Stimulated activated CD8-positive, alpha-beta memory T cell treated with anti-CD3 and anti-CD28 coated beads, Interleukin-12 subunit alpha, Interleukin-12 subunit beta, amount 100 ng/mL, for 1 hour (primary cell): Measurements from ENCODE around the gene PRKCA.
"Not testable (repeated sequence)": the region's sequence is repeated elsewhere in the genome, so short reads cannot be mapped to it uniquely, and the experiment has no call there.

ENCODE experiments used
- DNase-seq: peaks from one replicate; pipeline ENCODE4 v3.0.0-alpha.2; 2020; ENCODE audit warnings: low read depth

The PRKCA gene

GRCh38 chr17:66353937-66354401 is 51.6 kb downstream of the PRKCA start:
- no peak for DNase-seq

- DNase-seq = no peak
Measured at GRCh38 chr17:66354472-66354871, 52.1 kb downstream of the PRKCA start.

GRCh38 chr17:66354981-66355380 is 52.6 kb downstream of the PRKCA start:
- no peak for DNase-seq

GRCh38 chr17:66355510-66355909 is 53.1 kb downstream of the PRKCA start:
- DNase-seq = no peak

GRCh38 chr17:66357037-66357436 is 54.6 kb downstream of the PRKCA start:
- DNase-seq = no peak

- DNase-seq = no peak
Measured at GRCh38 chr17:66359351-66359750, 56.9 kb downstream of the PRKCA start.

- not testable (repeated sequence) for DNase-seq
Measured at GRCh38 chr17:66360961-66361565, 58.6 kb downstream of the PRKCA start.

GRCh38 chr17:66364508-66364907 is 62.1 kb downstream of the PRKCA start:
- DNase-seq = no peak

GRCh38 chr17:66364990-66365490 is 62.6 kb downstream of the PRKCA start:
- no peak for DNase-seq

GRCh38 chr17:66365903-66366302 is 63.5 kb downstream of the PRKCA start:
- DNase-seq = no peak

GRCh38 chr17:66367107-66367506 is 64.7 kb downstream of the PRKCA start:
- no peak for DNase-seq

GRCh38 chr17:66369830-66370229 is 67.4 kb downstream of the PRKCA start:
- DNase-seq = no peak

- no peak for DNase-seq
Measured at GRCh38 chr17:66371561-66371960, 69.1 kb downstream of the PRKCA start.

- DNase-seq = no peak
Measured at GRCh38 chr17:66372182-66372581, 69.8 kb downstream of the PRKCA start.

GRCh38 chr17:66373079-66373478 is 70.7 kb downstream of the PRKCA start:
- DNase-seq = no peak

- peak; percentile 66 for DNase-seq
Measured at GRCh38 chr17:66373944-66374817, 71.8 kb downstream of the PRKCA start.

- DNase-seq = no peak
Measured at GRCh38 chr17:66375121-66375520, 72.7 kb downstream of the PRKCA start.

- no peak for DNase-seq
Measured at GRCh38 chr17:66378296-66378695, 75.9 kb downstream of the PRKCA start.

GRCh38 chr17:66379544-66379943 is 77.1 kb downstream of the PRKCA start:
- no peak for DNase-seq

- DNase-seq = no peak
Measured at GRCh38 chr17:66379996-66380395, 77.6 kb downstream of the PRKCA start.

GRCh38 chr17:66381701-66382362 is 79.4 kb downstream of the PRKCA start:
- no peak for DNase-seq

GRCh38 chr17:66383333-66383732 is 80.9 kb downstream of the PRKCA start:
- DNase-seq = no peak
